GM12878 (cell line): ENCODE results near the gene CDH4.

Source experiments
- BRCA1 ChIP-seq: IDR thresholded peaks from 2 replicates; pipeline ENCODE4 v1.6.1; 2011; ENCODE audit warnings: low read depth, low read length, improper control_type of control experiment
- CEBPB ChIP-seq, 2 experiments: fragments of 150-350 bp in 1 of 2; IDR thresholded peaks; 2 replicates each; pipeline ENCODE4 v1.6.1; 2012 to 2014; ENCODE audit warnings: low read depth in 2 of 2, low read length in 2 of 2, borderline replicate concordance in 1 of 2, inconsistent platforms in 1 of 2
- CTCF ChIP-seq, 3 experiments: IDR thresholded peaks in 2 of 3; conservative IDR thresholded peaks in 1 of 3; 2 replicates each; pipeline ENCODE4 v1.5.1; 2011; ENCODE audit warnings: low read depth in 3 of 3, low read length in 3 of 3, mild to moderate bottlenecking in 3 of 3, control low read depth in 2 of 3, moderate library complexity in 2 of 3, inconsistent platforms in 1 of 3, mixed read lengths in 1 of 3; ENCODE audit not compliant: control insufficient read depth in 2 of 3, insufficient read depth in 1 of 3; ENCODE audit errors: extremely low read depth in 1 of 3
- EGR1 ChIP-seq, 2 experiments: IDR thresholded peaks; 1 replicate in 1 of 2; 2 replicates in 1 of 2; pipeline ENCODE4 v1.6.1; 2011 to 2012; ENCODE audit warnings: low read depth in 2 of 2, low read length in 2 of 2, borderline replicate concordance in 1 of 2, mild to moderate bottlenecking in 1 of 2, moderate library complexity in 1 of 2
- ETV6 ChIP-seq, 2 experiments: fragments of 450-650 bp in 1 of 2; IDR thresholded peaks in 1 of 2; conservative IDR thresholded peaks in 1 of 2; 2 replicates each; pipeline ENCODE4 v1.6.1; 2014; ENCODE audit warnings: antibody characterized with exemption in 1 of 2, borderline replicate concordance in 1 of 2, low read depth in 1 of 2, mild to moderate bottlenecking in 1 of 2, moderate library complexity in 1 of 2
- POLR2A ChIP-seq: IDR thresholded peaks from 2 replicates; pipeline ENCODE4 v1.6.1; 2011; ENCODE audit warnings: low read depth, mild to moderate bottlenecking, low read length
- RFX5 ChIP-seq: IDR thresholded peaks from 2 replicates; pipeline ENCODE4 v1.6.1; 2011; ENCODE audit warnings: low read depth, low read length, improper control_type of control experiment
- SP1 ChIP-seq: IDR thresholded peaks from one replicate; pipeline ENCODE4 v1.6.1; 2011; ENCODE audit warnings: low read depth, low read length
- SUZ12 ChIP-seq: fragments of 200-600 bp; sonication (generic); IDR thresholded peaks from one replicate; pipeline ENCODE4 v1.6.1; 2018; ENCODE audit warnings: antibody characterized with exemption, mild to moderate bottlenecking; ENCODE audit not compliant: unreplicated experiment
- YY1 ChIP-seq: IDR thresholded peaks from 2 replicates; pipeline ENCODE4 v1.6.1; 2011; ENCODE audit warnings: low read depth, mild to moderate bottlenecking, low read length
- ZNF24 ChIP-seq: fragments of 450-650 bp; IDR thresholded peaks from 2 replicates; pipeline ENCODE4 v1.6.1; 2017; ENCODE audit warnings: antibody characterized with exemption, mild to moderate bottlenecking

DNA sequence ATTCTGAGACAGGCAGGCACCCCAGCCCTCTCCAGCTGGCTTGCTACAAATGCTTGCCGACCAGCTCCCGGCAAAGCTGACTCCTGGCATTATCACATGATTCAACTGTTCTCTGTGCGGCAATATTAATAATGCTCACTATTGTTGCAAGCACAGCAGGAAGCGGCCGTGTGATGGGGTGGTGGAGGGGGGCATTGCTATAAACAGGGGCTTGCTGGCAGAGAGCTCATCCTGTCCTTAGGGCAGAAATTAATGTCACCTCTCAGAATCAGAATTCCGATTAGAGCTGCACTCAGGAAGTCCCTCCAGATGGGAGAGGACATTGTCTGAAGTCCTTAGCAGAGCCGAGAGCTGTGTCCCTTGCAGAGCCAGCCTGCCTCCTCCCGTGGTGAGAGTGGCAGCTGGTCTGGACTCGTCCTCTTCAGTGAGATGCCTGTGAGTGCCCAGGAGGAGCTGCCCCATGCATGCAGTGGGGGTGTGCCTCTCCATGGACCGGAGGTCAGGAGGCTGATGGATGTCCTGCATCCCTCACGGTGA, 162.5 kb downstream of the CDH4 start:
- TF ChIP-seq ETV6 (conservative IDR thresholded peaks at IDR 0.05 in 1 of 2, IDR thresholded peaks at IDR 0.05 in 1 of 2; ENCODE audit: borderline replicate concordance in 1 of 2, low read depth in 1 of 2), result no peak
- TF ChIP-seq ZNF24, result no peak
- no peak for TF ChIP-seq POLR2A
- no peak for TF ChIP-seq RFX5
- no peak for TF ChIP-seq SUZ12
- no peak for TF ChIP-seq YY1
- no peak for TF ChIP-seq CTCF (IDR thresholded peaks at IDR 0.05 in 2 of 3, conservative IDR thresholded peaks at IDR 0.05 in 1 of 3; ENCODE audit: control insufficient read depth in 2 of 3, extremely low read depth in 1 of 3, insufficient read depth in 1 of 3, low read depth in 3 of 3, low read length in 3 of 3)
- no peak for TF ChIP-seq CEBPB (IDR thresholded peaks at IDR 0.05; ENCODE audit: borderline replicate concordance in 1 of 2, low read depth in 2 of 2, low read length in 2 of 2)
- no peak for TF ChIP-seq BRCA1
- no peak for TF ChIP-seq SP1
- no peak for TF ChIP-seq EGR1 (IDR thresholded peaks at IDR 0.05; ENCODE audit: borderline replicate concordance in 1 of 2, low read depth in 2 of 2, low read length in 2 of 2)
